PC-9 (cell line): ENCODE measurements around the gene CLDN22. TPM values are rescaled to one million over a fixed set of nuclear protein-coding genes. Genes with fewer than 3 reads are reported as not detected.

Experiments used
- BruUV-seq: library from RNA; stranded (reverse); fragments of 400-500 nt; replicated peaks from 2 replicates; lab custom pipeline; 2021; lab: Mats Ljungman, UMichigan
- CTCF ChIA-PET: fragments of 300-600 bp; sonication (Branson Sonifier 250); formaldehyde crosslinking; loops from one replicate; lab custom pipeline; 2022; ENCODE audit warnings: antibody characterized with exemption; lab: Charles Lee
- POLR2A ChIA-PET: fragments of 300-600 bp; sonication (Branson Sonifier 250); formaldehyde crosslinking; loops from one replicate; lab custom pipeline; 2022; ENCODE audit warnings: antibody characterized with exemption; ENCODE audit not compliant: unreplicated experiment; lab: Charles Lee
- DNase-seq, 2 experiments: peaks; one replicate each; pipeline versions ENCODE4 v3.0.0 to v3.0.0-alpha.2; 2015 to 2022; ENCODE audit warnings: mixed read lengths in 1 of 2
- H2AFZ ChIP-seq: fragments of 200-600 bp; sonication (generic); 2 replicates; pipeline ENCODE4 v1.8.1; 2017; ENCODE audit warnings: antibody characterized with exemption
- H3F3A ChIP-seq: fragments of 200-600 bp; sonication (generic); 2 replicates; pipeline ENCODE4 v1.8.1; 2017; ENCODE audit warnings: antibody characterized with exemption, mild to moderate bottlenecking, low read depth; ENCODE audit not compliant: insufficient read depth
- H3K27ac ChIP-seq: fragments of 200-600 bp; sonication (generic); 2 replicates; pipeline ENCODE4 v1.6.1; 2016; ENCODE audit warnings: mixed run types
- H3K27me3 ChIP-seq: fragments of 200-600 bp; sonication (generic); 2 replicates; pipeline ENCODE4 v1.6.1; 2016; ENCODE audit warnings: low read depth, mixed run types; ENCODE audit not compliant: insufficient read depth
- H3K36me3 ChIP-seq: fragments of 200-600 bp; sonication (generic); 2 replicates; pipeline ENCODE4 v1.6.1; 2016; ENCODE audit warnings: low read depth, mixed run types
- H3K4me1 ChIP-seq: fragments of 200-600 bp; sonication (generic); replicated peaks from 2 replicates; pipeline ENCODE4 v1.6.1; 2016; ENCODE audit warnings: mixed run types; ENCODE audit not compliant: insufficient read depth
- H3K4me2 ChIP-seq: fragments of 200-600 bp; sonication (generic); 2 replicates; pipeline ENCODE4 v1.6.1; 2017; ENCODE audit warnings: mixed run types
- H3K4me3 ChIP-seq: fragments of 200-600 bp; sonication (generic); 2 replicates; pipeline ENCODE4 v1.6.1; 2016; ENCODE audit warnings: mixed run types
- H3K79me2 ChIP-seq: fragments of 200-600 bp; sonication (generic); 2 replicates; pipeline ENCODE4 v1.6.1; 2017; ENCODE audit warnings: low read depth, mixed run types
- H3K9me2 ChIP-seq: fragments of 200-600 bp; sonication (generic); 2 replicates; pipeline ENCODE4 v1.8.1; 2017; ENCODE audit warnings: mild to moderate bottlenecking; ENCODE audit not compliant: insufficient read depth
- H3K9me3 ChIP-seq: fragments of 200-600 bp; sonication (generic); 2 replicates; pipeline ENCODE4 v1.8.1; 2016; ENCODE audit warnings: low read depth; ENCODE audit not compliant: insufficient read depth
- H4K20me1 ChIP-seq: fragments of 200-600 bp; sonication (generic); 2 replicates; pipeline ENCODE4 v1.8.1; 2017; ENCODE audit not compliant: insufficient read depth
- CTCF ChIP-seq: fragments of 200-600 bp; sonication (generic); conservative IDR thresholded peaks from 2 replicates; pipeline ENCODE4 v1.6.1; 2017; ENCODE audit warnings: mixed run types, antibody characterized with exemption, mild to moderate bottlenecking, moderate library complexity
- EZH2 ChIP-seq: fragments of 200-600 bp; sonication (generic); IDR thresholded peaks from 2 replicates; pipeline ENCODE4 v1.8.0; 2017; ENCODE audit warnings: antibody characterized with exemption, low read depth
- intact Hi-C: fragments of 100-400 bp; cut with micrococcal nuclease; formaldehyde crosslinking; loops from one replicate; pipeline ENCODE4 v1.10.0; 2022; ENCODE audit not compliant: unreplicated experiment
- total RNA-seq: library from RNA; stranded (reverse); gene quantifications from 2 replicates; pipeline ENCODE4 v1.2.3, GENCODE V29; 2021

CLDN22 gene
- total RNA-seq, 1 experiment from 2014 or later, result not detected

GRCh38 chr4:183300655-183301054 lies 19.4 kb downstream of the CLDN22 start:
- ChIA-PET CTCF (no interaction called here), POLR2A (no interaction called here)
- H3K9me3 ChIP-seq, result no peaks in the 10 kb centered on the region
- H3K36me3 ChIP-seq, result no peaks in the 10 kb centered on the region
- no peak for DNase-seq
- no peak overlapping the region for H3K27ac ChIP-seq
- no peaks in the 10 kb centered on the region for H3K27me3 ChIP-seq
- no peaks in the 10 kb centered on the region for H3K9me2 ChIP-seq
- no peak overlapping the region for H2AFZ ChIP-seq
- H3F3A ChIP-seq, result no peaks in the 10 kb centered on the region
- H3K4me2 ChIP-seq, result no peak overlapping the region
- H3K4me3 ChIP-seq, result no peak overlapping the region
- H3K79me2 ChIP-seq, result no peaks in the 10 kb centered on the region
- TF ChIP-seq EZH2, result no peak
- no TSS peak for BruUV-seq
- no peaks in the 10 kb centered on the region for H3K4me1 ChIP-seq
- intact Hi-C loops, result no loop called here
- no peaks in the 10 kb centered on the region for H4K20me1 ChIP-seq

- DNase-seq, result no peak
- CTCF ChIA-PET, result no interaction called here
- POLR2A ChIA-PET, result no interaction called here
Measured at GRCh38 chr4:183300070-183300469, 20.0 kb downstream of the CLDN22 start.

GRCh38 chr4:183299464-183299863 lies 20.6 kb downstream of the CLDN22 start:
- no peaks in the 10 kb centered on the region for H3K27me3 ChIP-seq
- H3K4me2 ChIP-seq, result no peak overlapping the region
- POLR2A ChIA-PET, result no interaction called here
- no peaks in the 10 kb centered on the region for H3K9me3 ChIP-seq
- no peak overlapping the region for H2AFZ ChIP-seq
- no TSS peak for BruUV-seq
- no peak overlapping the region for H3K4me3 ChIP-seq
- TF ChIP-seq EZH2 (no peak), CTCF (no peak)
- H4K20me1 ChIP-seq, result no peaks in the 10 kb centered on the region
- H3K9me2 ChIP-seq, result no peaks in the 10 kb centered on the region
- no peak for DNase-seq
- no peaks in the 10 kb centered on the region for H3F3A ChIP-seq
- no peaks in the 10 kb centered on the region for H3K36me3 ChIP-seq
- CTCF ChIA-PET, result no interaction called here
- H3K27ac ChIP-seq, result no peak overlapping the region
- no peaks in the 10 kb centered on the region for H3K4me1 ChIP-seq
- no peaks in the 10 kb centered on the region for H3K79me2 ChIP-seq
- intact Hi-C loops, result no loop called here

More at GRCh38 chr4:183300070-183300469, 20.0 kb downstream of the CLDN22 start:
- no peaks in the 10 kb centered on the region for H3K27me3 ChIP-seq
- no peaks in the 10 kb centered on the region for H3K36me3 ChIP-seq
- intact Hi-C loops, result no loop called here
- H3F3A ChIP-seq, result no peaks in the 10 kb centered on the region
- BruUV-seq, result no TSS peak
- no peaks in the 10 kb centered on the region for H3K79me2 ChIP-seq
- TF ChIP-seq CTCF, result no peak
- TF ChIP-seq EZH2, result no peak
- no peaks in the 10 kb centered on the region for H4K20me1 ChIP-seq
- H3K4me1 ChIP-seq, result no peaks in the 10 kb centered on the region
- no peak overlapping the region for H2AFZ ChIP-seq
- H3K4me2 ChIP-seq, result no peak overlapping the region
- H3K9me3 ChIP-seq, result no peaks in the 10 kb centered on the region
- H3K27ac ChIP-seq, result no peak overlapping the region
- H3K9me2 ChIP-seq, result no peaks in the 10 kb centered on the region
- no peak overlapping the region for H3K4me3 ChIP-seq

GRCh38 chr4:183297675-183298074 lies 22.4 kb downstream of the CLDN22 start:
- intact Hi-C loops, result no loop called here

More at GRCh38 chr4:183297675-183298074, 22.4 kb downstream of the CLDN22 start:
- no peaks in the 10 kb centered on the region for H3K9me2 ChIP-seq
- no peak overlapping the region for H3K4me2 ChIP-seq
- no peaks in the 10 kb centered on the region for H3K4me1 ChIP-seq
- H2AFZ ChIP-seq, result no peak overlapping the region
- no peaks in the 10 kb centered on the region for H3K27me3 ChIP-seq
- H3K4me3 ChIP-seq, result no peak overlapping the region
- ChIA-PET CTCF (no interaction called here), POLR2A (no interaction called here)
- no peak overlapping the region for H3K27ac ChIP-seq
- no peaks in the 10 kb centered on the region for H3F3A ChIP-seq
- no peaks in the 10 kb centered on the region for H3K36me3 ChIP-seq
- H3K9me3 ChIP-seq, result no peaks in the 10 kb centered on the region
- no TSS peak for BruUV-seq
- no peaks in the 10 kb centered on the region for H4K20me1 ChIP-seq
- TF ChIP-seq EZH2, result no peak
- no peak for TF ChIP-seq CTCF
- H3K79me2 ChIP-seq, result no peaks in the 10 kb centered on the region
- no peak for DNase-seq
